Spleen (tissue), 11 donors: ENCODE data around the gene FAM110A. TPM values are rescaled to one million over a fixed set of nuclear protein-coding genes. Genes with fewer than 3 reads are reported as not detected.

Experiments used
- DNase-seq: peaks from one replicate; pipeline ENCODE4 v3.0.0-alpha.2; 2020
- H3K27ac ChIP-seq, 8 donors: fragments of 200-600 bp; sonication (generic) in 7 of 8; 1 replicate in 4 of 8; 2 replicates in 4 of 8; pipeline versions ENCODE4 v1.5.0 to v1.8.0; 2016 to 2021; ENCODE audit warnings: inconsistent platforms in 4 of 8, mild to moderate bottlenecking in 4 of 8, moderate library complexity in 1 of 8
- H3K27me3 ChIP-seq, 7 donors: fragments of 200-600 bp; sonication (generic) in 6 of 7; replicated peaks in 1 of 7; 1 replicate in 4 of 7; 2 replicates in 3 of 7; pipeline versions ENCODE4 v1.5.0 to v1.8.0; 2016 to 2021; ENCODE audit warnings: inconsistent platforms in 3 of 7, mild to moderate bottlenecking in 1 of 7
- H3K36me3 ChIP-seq, 6 donors: fragments of 200-600 bp; sonication (generic) in 5 of 6; 1 replicate in 4 of 6; 2 replicates in 2 of 6; pipeline versions ENCODE4 v1.5.0 to v1.8.0; 2016 to 2021; ENCODE audit warnings: inconsistent platforms in 2 of 6
- H3K4me1 ChIP-seq, 6 donors: fragments of 200-600 bp; sonication (generic) in 5 of 6; 1 replicate in 3 of 6; 2 replicates in 3 of 6; pipeline versions ENCODE4 v1.5.0 to v1.8.0; 2016 to 2021; ENCODE audit warnings: inconsistent platforms in 3 of 6
- H3K4me3 ChIP-seq, 8 donors: fragments of 200-600 bp; sonication (generic) in 7 of 8; 1 replicate in 4 of 8; 2 replicates in 4 of 8; pipeline versions ENCODE4 v1.5.0 to v1.8.0; 2016 to 2021; ENCODE audit warnings: inconsistent platforms in 4 of 8, mild to moderate bottlenecking in 4 of 8, moderate library complexity in 2 of 8
- H3K9me3 ChIP-seq, 8 donors: fragments of 200-600 bp; sonication (generic) in 7 of 8; 1 replicate in 4 of 8; 2 replicates in 4 of 8; pipeline versions ENCODE4 v1.5.0 to v1.8.0; 2016 to 2021; ENCODE audit warnings: inconsistent platforms in 4 of 8
- POLR2A ChIP-seq, 3 donors: fragments of 450-650 bp; IDR thresholded peaks; one replicate each; pipeline ENCODE4 v1.5.1; 2017; ENCODE audit warnings: antibody characterized with exemption in 3 of 3, mild to moderate bottlenecking in 1 of 3
- POLR2AphosphoS5 ChIP-seq, 3 donors: sonication (generic); formaldehyde crosslinking; IDR thresholded peaks; one replicate each; pipeline ENCODE4 v1.5.1; 2017; ENCODE audit warnings: antibody characterized with exemption in 3 of 3
- WGBS, 5 donors: extraction: QIAGEN DNeasy Blood & Tissue Kit in 3 of 5; methylation state at CpG; one replicate each; pipeline versions ENCODE4 v1.1.5 to v1.1.7; 2013 to 2018; 5-methylcytosine and 5-hydroxymethylcytosine counted together
- intact Hi-C: fragments of 100-400 bp; cut with DNase I; formaldehyde crosslinking; loops from one replicate; pipeline ENCODE4 v1.15.0; 2023; ENCODE audit warnings: low total_unique reads
- polyA plus RNA-seq, 3 donors: library from polyadenylated mRNA; stranded (reverse); fragments of 200-250 nt; gene quantifications; one replicate each; pipeline ENCODE4 v1.2.1, GENCODE V29; 2013
- total RNA-seq, 7 donors: library from RNA; depleted of rRNA in 3 of 7; stranded (reverse); fragments of >200 nt in 3 of 7; fragmentation: NEBNext Ultra II Directional in 4 of 7; extraction: Animal tissue kit (Norgen Biotek cat#: 25700) in 4 of 7; gene quantifications; one replicate each; pipeline versions ENCODE4 v1.1.0 to v1.2.1, GENCODE V29; 2016 to 2021
- TF ChIP-seq, protein P1 (sequence below), 11 experiments: fragments of 200-600 bp in 7 of 11; fragments of 450-650 bp in 4 of 11; sonication (generic) in 4 of 11; IDR thresholded peaks in 8 of 11; conservative IDR thresholded peaks in 3 of 11; 1 replicate in 7 of 11; 2 replicates in 4 of 11; pipeline versions ENCODE4 v1.4.0 to v1.8.0; 2016 to 2021; ENCODE audit warnings: antibody characterized with exemption in 11 of 11, inconsistent platforms in 4 of 11, mild to moderate bottlenecking in 1 of 11
- donor health status: healthy with polysubstance abuse.
- donor health status: DM: no; HTN: no; CAD: no; lungs with moderate emphysema.
- donor health status: DM: no; HTN: no; CAD: no.
- donor health status: Bipolar disorder and iron deficiency.
- donor health status: healthy.
- donor health status: DM: no; HTN: no; CAD: no.
- donor health status: DM: yes; HTN: yes; CAD: no.

The FAM110A gene
- total and polyA plus RNA-seq, 10 donors = 11.3 to 32.0 (median 23.2) TPM

- H3K27me3 ChIP-seq = peaks cover 0 to 18% (median 6%) of the 10 kb centered on the region in 7 donors
- peaks cover 0 to 20% (median 0%) of the 10 kb centered on the region in 6 donors for H3K36me3 ChIP-seq
- intact Hi-C loops = no loop called here
- peaks cover 0 to 7% (median 0%) of the 10 kb centered on the region in 8 donors for H3K9me3 ChIP-seq
- H3K27ac ChIP-seq = no peak overlapping the region
- DNase-seq = no peak
- no peak overlapping the region for H3K4me3 ChIP-seq
- WGBS, 5 donors = 84 to 93% (median 91%) methylated on average over 11 of the region's 11 CpGs
- H3K4me1 ChIP-seq = peaks cover 41 to 100% (median 86%) of the 10 kb centered on the region in 6 donors
- TF ChIP-seq POLR2A (IDR thresholded peaks at IDR 0.05) (no peak), POLR2AphosphoS5 (IDR thresholded peaks at IDR 0.05) (no peak)
- TF ChIP-seq, protein P1, sequence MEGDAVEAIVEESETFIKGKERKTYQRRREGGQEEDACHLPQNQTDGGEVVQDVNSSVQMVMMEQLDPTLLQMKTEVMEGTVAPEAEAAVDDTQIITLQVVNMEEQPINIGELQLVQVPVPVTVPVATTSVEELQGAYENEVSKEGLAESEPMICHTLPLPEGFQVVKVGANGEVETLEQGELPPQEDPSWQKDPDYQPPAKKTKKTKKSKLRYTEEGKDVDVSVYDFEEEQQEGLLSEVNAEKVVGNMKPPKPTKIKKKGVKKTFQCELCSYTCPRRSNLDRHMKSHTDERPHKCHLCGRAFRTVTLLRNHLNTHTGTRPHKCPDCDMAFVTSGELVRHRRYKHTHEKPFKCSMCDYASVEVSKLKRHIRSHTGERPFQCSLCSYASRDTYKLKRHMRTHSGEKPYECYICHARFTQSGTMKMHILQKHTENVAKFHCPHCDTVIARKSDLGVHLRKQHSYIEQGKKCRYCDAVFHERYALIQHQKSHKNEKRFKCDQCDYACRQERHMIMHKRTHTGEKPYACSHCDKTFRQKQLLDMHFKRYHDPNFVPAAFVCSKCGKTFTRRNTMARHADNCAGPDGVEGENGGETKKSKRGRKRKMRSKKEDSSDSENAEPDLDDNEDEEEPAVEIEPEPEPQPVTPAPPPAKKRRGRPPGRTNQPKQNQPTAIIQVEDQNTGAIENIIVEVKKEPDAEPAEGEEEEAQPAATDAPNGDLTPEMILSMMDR (IDR thresholded peaks at IDR 0.05 in 8 of 11, conservative IDR thresholded peaks at IDR 0.05 in 3 of 11) = no peak
Observed at GRCh38 chr20:839626-840025, 6.1 kb downstream of the FAM110A start.

GRCh38 chr20:840503-840857 lies 7.0 kb downstream of the FAM110A start:
- 91 to 97% (median 95%) methylated on average over 5 to 7 of the region's 7 CpGs for WGBS, 5 donors
- no peak overlapping the region for H3K27ac ChIP-seq
- no peak for DNase-seq

DNA sequence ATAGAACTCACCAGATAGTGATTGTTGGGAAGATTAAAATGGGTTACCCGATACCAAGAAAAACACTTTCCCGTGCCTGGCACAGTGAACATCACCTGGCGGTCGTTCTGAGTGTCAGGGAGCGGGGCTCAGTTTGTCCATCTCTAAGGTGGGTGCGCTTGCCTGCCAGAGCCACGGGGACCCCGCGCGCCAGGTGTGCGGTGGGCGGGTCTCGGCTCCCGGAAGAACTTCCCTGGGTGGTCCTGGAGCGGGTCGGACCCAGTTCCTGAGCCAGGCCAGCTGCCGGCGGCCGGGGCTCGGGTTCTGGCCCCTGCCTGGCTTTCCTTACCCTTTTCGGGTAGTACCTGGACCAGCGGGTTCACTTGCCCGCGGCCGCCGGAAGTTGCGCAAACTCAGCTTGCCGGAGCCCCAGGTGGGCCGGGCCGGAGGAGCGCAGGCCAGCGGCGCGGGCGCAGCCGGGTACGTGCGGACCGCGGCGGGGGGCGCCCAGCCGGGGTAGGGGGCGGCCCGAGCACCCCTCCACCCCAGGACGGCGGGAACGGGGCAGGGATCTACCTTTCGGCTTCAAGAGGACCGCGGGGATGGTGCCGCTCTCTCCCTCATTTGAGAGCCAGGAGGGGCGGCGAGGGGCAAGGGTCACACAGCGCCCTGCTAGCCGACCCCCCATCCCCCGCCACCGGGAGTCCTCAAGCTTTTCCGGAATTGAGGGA lies 7.5 kb downstream of the FAM110A start:
- peak overlapping the region in 7 of 8 donors; percentile 12 to 68 (median 32) for H3K4me3 ChIP-seq
- no peak for TF ChIP-seq POLR2A (IDR thresholded peaks at IDR 0.05)
- TF ChIP-seq POLR2AphosphoS5 (IDR thresholded peaks at IDR 0.05) = no peak
- TF ChIP-seq, protein P1 (IDR thresholded peaks at IDR 0.05 in 8 of 11, conservative IDR thresholded peaks at IDR 0.05 in 3 of 11) = no peak
- peaks cover 0 to 18% (median 6%) of the 10 kb centered on the region in 7 donors for H3K27me3 ChIP-seq
- peaks cover 0 to 32% (median 0%) of the 10 kb centered on the region in 6 donors for H3K36me3 ChIP-seq
- DNase-seq = peak; percentile 88
- peaks cover 37 to 100% (median 86%) of the 10 kb centered on the region in 6 donors for H3K4me1 ChIP-seq
- intact Hi-C loops = no loop called here
- WGBS, 5 donors = 24 to 77% (median 31%) methylated on average over 8 to 59 of the region's 59 CpGs
- peak overlapping the region in 1 of 8 donors; percentile 27 for H3K27ac ChIP-seq
- H3K9me3 ChIP-seq = peaks cover 0 to 7% (median 0%) of the 10 kb centered on the region in 8 donors

More at GRCh38 chr20:840503-840857, 7.0 kb downstream of the FAM110A start:
- H3K4me1 ChIP-seq = peaks cover 41 to 100% (median 86%) of the 10 kb centered on the region in 6 donors
- TF ChIP-seq POLR2AphosphoS5 (IDR thresholded peaks at IDR 0.05) = no peak
- TF ChIP-seq POLR2A (IDR thresholded peaks at IDR 0.05) = no peak
- TF ChIP-seq, protein P1 (IDR thresholded peaks at IDR 0.05 in 8 of 11, conservative IDR thresholded peaks at IDR 0.05 in 3 of 11) = no peak
- H3K27me3 ChIP-seq = peaks cover 0 to 18% (median 6%) of the 10 kb centered on the region in 7 donors
- intact Hi-C loops = no loop called here
- H3K36me3 ChIP-seq = peaks cover 0 to 27% (median 0%) of the 10 kb centered on the region in 6 donors
- peak overlapping the region in 1 of 8 donors; percentile 68 for H3K4me3 ChIP-seq
- peaks cover 0 to 7% (median 0%) of the 10 kb centered on the region in 8 donors for H3K9me3 ChIP-seq
